WTC11 (cell line): ENCODE results near the gene SEMA3D. TPM values are rescaled to one million over a fixed set of nuclear protein-coding genes. Genes with fewer than 3 reads are reported as not detected.

Experiments
- ATAC-seq: fragments of 200-7000 bp; cut with Tn5 transposase; 2 replicates; pipeline ENCODE4 v1.10.0; 2021; ENCODE audit warnings: mild to moderate bottlenecking, moderate library complexity
- CTCF ChIA-PET: fragments of 300-600 bp; sonication (Branson Sonifier 250); formaldehyde crosslinking; loops from one replicate; lab custom pipeline; 2021; ENCODE audit warnings: antibody characterized with exemption; lab: Charles Lee
- POLR2A ChIA-PET: fragments of 350-600 bp; sonication (Branson Sonifier 250); formaldehyde crosslinking; loops from one replicate; lab custom pipeline; 2021; ENCODE audit warnings: antibody characterized with exemption; lab: Charles Lee
- DNase-seq: peaks from one replicate; pipeline ENCODE4 v3.0.0; 2021; ENCODE audit warnings: low spot score
- H3K27ac Mint-ChIP-seq: 2 replicates; pipeline ENCODE4 v1.8.0; 2021; ENCODE audit warnings: mixed read lengths
- H3K27me3 Mint-ChIP-seq: 2 replicates; pipeline ENCODE4 v1.8.0; 2021; ENCODE audit warnings: low read depth, mild to moderate bottlenecking, moderate library complexity, mixed read lengths
- H3K36me3 Mint-ChIP-seq: 2 replicates; pipeline ENCODE4 v1.8.0; 2021; ENCODE audit warnings: mixed read lengths
- H3K4me1 Mint-ChIP-seq: 2 replicates; pipeline ENCODE4 v1.8.0; 2022; ENCODE audit warnings: mixed read lengths
- H3K4me3 Mint-ChIP-seq: 2 replicates; pipeline ENCODE4 v1.8.0; 2021; ENCODE audit warnings: mild to moderate bottlenecking, moderate library complexity, mixed read lengths
- H3K9me3 Mint-ChIP-seq: 2 replicates; pipeline ENCODE4 v1.8.0; 2021; ENCODE audit warnings: mixed read lengths
- ETV6 ChIP-seq: sonication (generic); formaldehyde crosslinking; IDR thresholded peaks from 2 replicates; pipeline ENCODE4 v1.8.1; 2022; ENCODE audit warnings: mild to moderate bottlenecking, missing genetic modification reagents
- FOXP1 ChIP-seq: sonication (generic); formaldehyde crosslinking; IDR thresholded peaks from 2 replicates; pipeline ENCODE4 v1.8.0; 2022; ENCODE audit warnings: missing genetic modification reagents, mild to moderate bottlenecking, moderate library complexity, borderline replicate concordance
- NFE2L1 ChIP-seq: sonication (generic); formaldehyde crosslinking; IDR thresholded peaks from 2 replicates; pipeline ENCODE4 v1.8.1; 2023; ENCODE audit warnings: missing genetic modification reagents
- NR2C2 ChIP-seq: sonication (generic); formaldehyde crosslinking; IDR thresholded peaks from 2 replicates; pipeline ENCODE4 v1.8.0; 2022; ENCODE audit warnings: mild to moderate bottlenecking, missing genetic modification reagents
- SMAD4 ChIP-seq: sonication (generic); formaldehyde crosslinking; IDR thresholded peaks from 2 replicates; pipeline ENCODE4 v1.8.0; 2022; ENCODE audit warnings: mild to moderate bottlenecking, missing genetic modification reagents
- SOX15 ChIP-seq: fragments of 250-450 bp; sonication (Bioruptor Pico); IDR thresholded peaks from 2 replicates; pipeline ENCODE4 v1.9.0; 2021; ENCODE audit warnings: mild to moderate bottlenecking
- TCF7 ChIP-seq: sonication (generic); formaldehyde crosslinking; IDR thresholded peaks from 2 replicates; pipeline ENCODE4 v1.8.0; 2022; ENCODE audit warnings: mild to moderate bottlenecking, low read depth, missing genetic modification reagents, moderate library complexity
- TEAD4 ChIP-seq: sonication (generic); formaldehyde crosslinking; IDR thresholded peaks from 2 replicates; pipeline ENCODE4 v1.8.0; 2022; ENCODE audit warnings: mild to moderate bottlenecking, missing genetic modification reagents
- total RNA-seq: library from RNA; stranded (reverse); gene quantifications from 3 replicates; pipeline ENCODE4 v1.2.3, GENCODE V29; 2021
- TF ChIP-seq, protein P1 (sequence below): sonication (generic); formaldehyde crosslinking; IDR thresholded peaks from 2 replicates; pipeline ENCODE4 v1.8.0; 2022; ENCODE audit warnings: missing genetic modification reagents
- TF ChIP-seq, protein P2 (sequence below): sonication (generic); formaldehyde crosslinking; conservative IDR thresholded peaks from 2 replicates; pipeline ENCODE4 v1.8.1; 2022; ENCODE audit warnings: mild to moderate bottlenecking, missing genetic modification reagents
- TF ChIP-seq, protein P3 (sequence below): sonication (generic); formaldehyde crosslinking; IDR thresholded peaks from 2 replicates; pipeline ENCODE4 v1.8.0; 2023; ENCODE audit warnings: missing genetic modification reagents, mild to moderate bottlenecking, borderline replicate concordance
- TF ChIP-seq, protein P4 (sequence below): sonication (generic); formaldehyde crosslinking; IDR thresholded peaks from 2 replicates; pipeline ENCODE4 v1.8.0; 2022; ENCODE audit warnings: mild to moderate bottlenecking, missing genetic modification reagents
- TF ChIP-seq, protein P5 (sequence below): sonication (generic); formaldehyde crosslinking; IDR thresholded peaks from 2 replicates; pipeline ENCODE4 v1.8.1; 2022; ENCODE audit warnings: mild to moderate bottlenecking, moderate library complexity, missing genetic modification reagents
- TF ChIP-seq, protein P6 (sequence below): sonication (generic); formaldehyde crosslinking; IDR thresholded peaks from 2 replicates; pipeline ENCODE4 v1.8.1; 2023; ENCODE audit warnings: mild to moderate bottlenecking, missing genetic modification reagents, moderate library complexity
- TF ChIP-seq, protein P7 (sequence below): sonication (generic); formaldehyde crosslinking; IDR thresholded peaks from 2 replicates; pipeline ENCODE4 v1.8.1; 2023; ENCODE audit warnings: mild to moderate bottlenecking, moderate library complexity, missing genetic modification reagents
- TF ChIP-seq, protein P8 (sequence below): sonication (generic); formaldehyde crosslinking; IDR thresholded peaks from 2 replicates; pipeline ENCODE4 v1.8.0; 2023; ENCODE audit warnings: mild to moderate bottlenecking, missing genetic modification reagents

Gene SEMA3D
- total RNA-seq, 1 experiment from 2014 or later = 3.8 TPM

DNA sequence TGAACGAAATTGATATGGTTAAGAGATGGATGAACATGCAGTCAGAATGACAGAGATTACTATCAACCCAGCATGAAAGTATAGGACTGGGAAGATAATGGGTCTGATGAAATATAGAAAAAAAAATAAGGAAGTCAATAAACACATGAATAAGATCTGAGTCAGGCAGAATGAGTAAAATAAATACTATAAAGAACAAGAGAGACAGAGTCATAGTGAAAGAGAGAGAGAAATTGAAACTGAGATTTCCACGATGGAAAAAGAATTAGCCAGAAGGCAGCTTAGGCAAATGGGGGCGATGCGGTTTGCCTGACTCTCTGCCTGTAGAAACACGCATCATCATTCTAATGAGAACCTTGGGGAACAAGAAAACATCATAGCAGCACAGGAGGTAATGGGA is 26.6 kb downstream of the SEMA3D start:
- no peak for ATAC-seq
- ChIA-PET POLR2A (no interaction called here), CTCF (no interaction called here)
- Mint-ChIP-seq H3K27me3 (no peaks in the 10 kb centered on the region), H3K27ac (no peak overlapping the region), H3K4me1 (peaks cover 5% of the 10 kb centered on the region; the same call in 1 of the 2 replicates), H3K4me3 (no peak overlapping the region), H3K36me3 (peaks cover 23% of the 10 kb centered on the region), H3K9me3 (peaks cover 28% of the 10 kb centered on the region)
- TF ChIP-seq, protein P1, sequence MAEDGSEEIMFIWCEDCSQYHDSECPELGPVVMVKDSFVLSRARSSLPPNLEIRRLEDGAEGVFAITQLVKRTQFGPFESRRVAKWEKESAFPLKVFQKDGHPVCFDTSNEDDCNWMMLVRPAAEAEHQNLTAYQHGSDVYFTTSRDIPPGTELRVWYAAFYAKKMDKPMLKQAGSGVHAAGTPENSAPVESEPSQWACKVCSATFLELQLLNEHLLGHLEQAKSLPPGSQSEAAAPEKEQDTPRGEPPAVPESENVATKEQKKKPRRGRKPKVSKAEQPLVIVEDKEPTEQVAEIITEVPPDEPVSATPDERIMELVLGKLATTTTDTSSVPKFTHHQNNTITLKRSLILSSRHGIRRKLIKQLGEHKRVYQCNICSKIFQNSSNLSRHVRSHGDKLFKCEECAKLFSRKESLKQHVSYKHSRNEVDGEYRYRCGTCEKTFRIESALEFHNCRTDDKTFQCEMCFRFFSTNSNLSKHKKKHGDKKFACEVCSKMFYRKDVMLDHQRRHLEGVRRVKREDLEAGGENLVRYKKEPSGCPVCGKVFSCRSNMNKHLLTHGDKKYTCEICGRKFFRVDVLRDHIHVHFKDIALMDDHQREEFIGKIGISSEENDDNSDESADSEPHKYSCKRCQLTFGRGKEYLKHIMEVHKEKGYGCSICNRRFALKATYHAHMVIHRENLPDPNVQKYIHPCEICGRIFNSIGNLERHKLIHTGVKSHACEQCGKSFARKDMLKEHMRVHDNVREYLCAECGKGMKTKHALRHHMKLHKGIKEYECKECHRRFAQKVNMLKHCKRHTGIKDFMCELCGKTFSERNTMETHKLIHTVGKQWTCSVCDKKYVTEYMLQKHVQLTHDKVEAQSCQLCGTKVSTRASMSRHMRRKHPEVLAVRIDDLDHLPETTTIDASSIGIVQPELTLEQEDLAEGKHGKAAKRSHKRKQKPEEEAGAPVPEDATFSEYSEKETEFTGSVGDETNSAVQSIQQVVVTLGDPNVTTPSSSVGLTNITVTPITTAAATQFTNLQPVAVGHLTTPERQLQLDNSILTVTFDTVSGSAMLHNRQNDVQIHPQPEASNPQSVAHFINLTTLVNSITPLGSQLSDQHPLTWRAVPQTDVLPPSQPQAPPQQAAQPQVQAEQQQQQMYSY = no peak
- TF ChIP-seq SMAD4 (CRISPR knock-in tag) (no peak), ETV6 (no peak), FOXP1 (CRISPR knock-in tag) (no peak), TEAD4 (CRISPR knock-in tag) (no peak), NFE2L1 (CRISPR knock-in tag) (no peak)
- TF ChIP-seq, protein P2, sequence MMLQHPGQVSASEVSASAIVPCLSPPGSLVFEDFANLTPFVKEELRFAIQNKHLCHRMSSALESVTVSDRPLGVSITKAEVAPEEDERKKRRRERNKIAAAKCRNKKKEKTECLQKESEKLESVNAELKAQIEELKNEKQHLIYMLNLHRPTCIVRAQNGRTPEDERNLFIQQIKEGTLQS (CRISPR knock-in tag) = no peak
- TF ChIP-seq, protein P3, sequence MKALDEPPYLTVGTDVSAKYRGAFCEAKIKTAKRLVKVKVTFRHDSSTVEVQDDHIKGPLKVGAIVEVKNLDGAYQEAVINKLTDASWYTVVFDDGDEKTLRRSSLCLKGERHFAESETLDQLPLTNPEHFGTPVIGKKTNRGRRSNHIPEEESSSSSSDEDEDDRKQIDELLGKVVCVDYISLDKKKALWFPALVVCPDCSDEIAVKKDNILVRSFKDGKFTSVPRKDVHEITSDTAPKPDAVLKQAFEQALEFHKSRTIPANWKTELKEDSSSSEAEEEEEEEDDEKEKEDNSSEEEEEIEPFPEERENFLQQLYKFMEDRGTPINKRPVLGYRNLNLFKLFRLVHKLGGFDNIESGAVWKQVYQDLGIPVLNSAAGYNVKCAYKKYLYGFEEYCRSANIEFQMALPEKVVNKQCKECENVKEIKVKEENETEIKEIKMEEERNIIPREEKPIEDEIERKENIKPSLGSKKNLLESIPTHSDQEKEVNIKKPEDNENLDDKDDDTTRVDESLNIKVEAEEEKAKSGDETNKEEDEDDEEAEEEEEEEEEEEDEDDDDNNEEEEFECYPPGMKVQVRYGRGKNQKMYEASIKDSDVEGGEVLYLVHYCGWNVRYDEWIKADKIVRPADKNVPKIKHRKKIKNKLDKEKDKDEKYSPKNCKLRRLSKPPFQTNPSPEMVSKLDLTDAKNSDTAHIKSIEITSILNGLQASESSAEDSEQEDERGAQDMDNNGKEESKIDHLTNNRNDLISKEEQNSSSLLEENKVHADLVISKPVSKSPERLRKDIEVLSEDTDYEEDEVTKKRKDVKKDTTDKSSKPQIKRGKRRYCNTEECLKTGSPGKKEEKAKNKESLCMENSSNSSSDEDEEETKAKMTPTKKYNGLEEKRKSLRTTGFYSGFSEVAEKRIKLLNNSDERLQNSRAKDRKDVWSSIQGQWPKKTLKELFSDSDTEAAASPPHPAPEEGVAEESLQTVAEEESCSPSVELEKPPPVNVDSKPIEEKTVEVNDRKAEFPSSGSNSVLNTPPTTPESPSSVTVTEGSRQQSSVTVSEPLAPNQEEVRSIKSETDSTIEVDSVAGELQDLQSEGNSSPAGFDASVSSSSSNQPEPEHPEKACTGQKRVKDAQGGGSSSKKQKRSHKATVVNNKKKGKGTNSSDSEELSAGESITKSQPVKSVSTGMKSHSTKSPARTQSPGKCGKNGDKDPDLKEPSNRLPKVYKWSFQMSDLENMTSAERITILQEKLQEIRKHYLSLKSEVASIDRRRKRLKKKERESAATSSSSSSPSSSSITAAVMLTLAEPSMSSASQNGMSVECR (CRISPR knock-in tag) = no peak
- TF ChIP-seq, protein P4, sequence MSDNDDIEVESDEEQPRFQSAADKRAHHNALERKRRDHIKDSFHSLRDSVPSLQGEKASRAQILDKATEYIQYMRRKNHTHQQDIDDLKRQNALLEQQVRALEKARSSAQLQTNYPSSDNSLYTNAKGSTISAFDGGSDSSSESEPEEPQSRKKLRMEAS (CRISPR knock-in tag) = no peak
- TF ChIP-seq, protein P5, sequence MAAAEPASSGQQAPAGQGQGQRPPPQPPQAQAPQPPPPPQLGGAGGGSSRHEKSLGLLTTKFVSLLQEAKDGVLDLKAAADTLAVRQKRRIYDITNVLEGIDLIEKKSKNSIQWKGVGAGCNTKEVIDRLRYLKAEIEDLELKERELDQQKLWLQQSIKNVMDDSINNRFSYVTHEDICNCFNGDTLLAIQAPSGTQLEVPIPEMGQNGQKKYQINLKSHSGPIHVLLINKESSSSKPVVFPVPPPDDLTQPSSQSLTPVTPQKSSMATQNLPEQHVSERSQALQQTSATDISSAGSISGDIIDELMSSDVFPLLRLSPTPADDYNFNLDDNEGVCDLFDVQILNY (CRISPR knock-in tag) = no peak
- no peak for DNase-seq

DNA sequence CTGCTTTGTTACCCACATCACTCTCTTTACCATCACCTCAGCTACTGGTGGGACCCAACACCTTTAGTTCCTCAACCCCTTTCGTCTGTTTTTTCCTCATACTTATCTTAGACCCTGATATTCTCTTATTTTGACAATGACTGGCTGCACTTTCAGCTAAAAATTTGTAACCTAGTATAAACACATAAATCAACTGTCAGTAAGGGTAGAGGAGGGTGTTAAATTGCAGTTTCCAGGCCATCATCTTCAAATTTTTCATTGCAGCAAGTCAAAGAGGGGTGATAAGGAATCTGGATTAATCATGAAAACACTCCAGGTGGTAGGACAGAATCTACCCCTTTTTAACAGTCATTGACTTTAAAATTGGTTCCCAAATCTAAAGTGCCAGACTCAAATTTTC is 27.9 kb downstream of the SEMA3D start:
- Mint-ChIP-seq H3K9me3 (peaks cover 29% of the 10 kb centered on the region), H3K36me3 (peaks cover 23% of the 10 kb centered on the region), H3K4me1 (peaks cover 5% of the 10 kb centered on the region; the same call in 1 of the 2 replicates), H3K27me3 (no peaks in the 10 kb centered on the region), H3K4me3 (no peak overlapping the region), H3K27ac (no peak overlapping the region)
- CTCF ChIA-PET = no interaction called here
- ATAC-seq (no peak), DNase-seq (no peak)
- POLR2A ChIA-PET = no interaction called here
- TF ChIP-seq TCF7 (CRISPR knock-in tag) (no peak), NR2C2 (no peak), SOX15 (CRISPR knock-in tag) (no peak)
- TF ChIP-seq, protein P6, sequence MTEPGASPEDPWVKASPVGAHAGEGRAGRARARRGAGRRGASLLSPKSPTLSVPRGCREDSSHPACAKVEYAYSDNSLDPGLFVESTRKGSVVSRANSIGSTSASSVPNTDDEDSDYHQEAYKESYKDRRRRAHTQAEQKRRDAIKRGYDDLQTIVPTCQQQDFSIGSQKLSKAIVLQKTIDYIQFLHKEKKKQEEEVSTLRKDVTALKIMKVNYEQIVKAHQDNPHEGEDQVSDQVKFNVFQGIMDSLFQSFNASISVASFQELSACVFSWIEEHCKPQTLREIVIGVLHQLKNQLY (CRISPR knock-in tag) = no peak
- TF ChIP-seq, protein P7, sequence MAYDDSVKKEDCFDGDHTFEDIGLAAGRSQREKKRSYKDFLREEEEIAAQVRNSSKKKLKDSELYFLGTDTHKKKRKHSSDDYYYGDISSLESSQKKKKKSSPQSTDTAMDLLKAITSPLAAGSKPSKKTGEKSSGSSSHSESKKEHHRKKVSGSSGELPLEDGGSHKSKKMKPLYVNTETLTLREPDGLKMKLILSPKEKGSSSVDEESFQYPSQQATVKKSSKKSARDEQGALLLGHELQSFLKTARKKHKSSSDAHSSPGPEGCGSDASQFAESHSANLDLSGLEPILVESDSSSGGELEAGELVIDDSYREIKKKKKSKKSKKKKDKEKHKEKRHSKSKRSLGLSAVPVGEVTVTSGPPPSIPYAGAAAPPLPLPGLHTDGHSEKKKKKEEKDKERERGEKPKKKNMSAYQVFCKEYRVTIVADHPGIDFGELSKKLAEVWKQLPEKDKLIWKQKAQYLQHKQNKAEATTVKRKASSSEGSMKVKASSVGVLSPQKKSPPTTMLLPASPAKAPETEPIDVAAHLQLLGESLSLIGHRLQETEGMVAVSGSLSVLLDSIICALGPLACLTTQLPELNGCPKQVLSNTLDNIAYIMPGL = no peak
- TF ChIP-seq, protein P8, sequence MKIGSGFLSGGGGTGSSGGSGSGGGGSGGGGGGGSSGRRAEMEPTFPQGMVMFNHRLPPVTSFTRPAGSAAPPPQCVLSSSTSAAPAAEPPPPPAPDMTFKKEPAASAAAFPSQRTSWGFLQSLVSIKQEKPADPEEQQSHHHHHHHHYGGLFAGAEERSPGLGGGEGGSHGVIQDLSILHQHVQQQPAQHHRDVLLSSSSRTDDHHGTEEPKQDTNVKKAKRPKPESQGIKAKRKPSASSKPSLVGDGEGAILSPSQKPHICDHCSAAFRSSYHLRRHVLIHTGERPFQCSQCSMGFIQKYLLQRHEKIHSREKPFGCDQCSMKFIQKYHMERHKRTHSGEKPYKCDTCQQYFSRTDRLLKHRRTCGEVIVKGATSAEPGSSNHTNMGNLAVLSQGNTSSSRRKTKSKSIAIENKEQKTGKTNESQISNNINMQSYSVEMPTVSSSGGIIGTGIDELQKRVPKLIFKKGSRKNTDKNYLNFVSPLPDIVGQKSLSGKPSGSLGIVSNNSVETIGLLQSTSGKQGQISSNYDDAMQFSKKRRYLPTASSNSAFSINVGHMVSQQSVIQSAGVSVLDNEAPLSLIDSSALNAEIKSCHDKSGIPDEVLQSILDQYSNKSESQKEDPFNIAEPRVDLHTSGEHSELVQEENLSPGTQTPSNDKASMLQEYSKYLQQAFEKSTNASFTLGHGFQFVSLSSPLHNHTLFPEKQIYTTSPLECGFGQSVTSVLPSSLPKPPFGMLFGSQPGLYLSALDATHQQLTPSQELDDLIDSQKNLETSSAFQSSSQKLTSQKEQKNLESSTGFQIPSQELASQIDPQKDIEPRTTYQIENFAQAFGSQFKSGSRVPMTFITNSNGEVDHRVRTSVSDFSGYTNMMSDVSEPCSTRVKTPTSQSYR (CRISPR knock-in tag) = no peak
